Esophagus muscularis mucosa (tissue), 4 donors: ENCODE measurements around the gene ECSIT. TPM values are rescaled to one million over a fixed set of nuclear protein-coding genes. Genes with fewer than 3 reads are reported as not detected.
"Not testable (repeated sequence)": the region's sequence is repeated elsewhere in the genome, so short reads cannot be mapped to it uniquely, and the experiment has no call there.

Source experiments
- DNase-seq: peaks from one replicate; pipeline ENCODE4 v3.0.0-alpha.2; 2017; ENCODE audit errors: extremely low spot score
- H3K27ac ChIP-seq, 4 donors: fragments of 200-600 bp; sonication (generic); replicated peaks in 1 of 4; 1 replicate in 3 of 4; 2 replicates in 1 of 4; pipeline ENCODE4 v1.5.1; 2016 to 2019; ENCODE audit warnings: mild to moderate bottlenecking in 1 of 4
- H3K27me3 ChIP-seq, 4 donors: fragments of 200-600 bp; sonication (generic); one replicate each; pipeline versions ENCODE4 v1.5.1 to v1.6.0; 2016 to 2019
- H3K36me3 ChIP-seq, 4 donors: fragments of 200-600 bp; sonication (generic); one replicate each; pipeline ENCODE4 v1.5.1; 2016 to 2019
- H3K4me1 ChIP-seq, 4 donors: fragments of 200-600 bp; sonication (generic); one replicate each; pipeline ENCODE4 v1.5.1; 2016 to 2019
- H3K4me3 ChIP-seq, 4 donors: fragments of 200-600 bp; sonication (generic); 1 replicate in 2 of 4; 2 replicates in 2 of 4; pipeline ENCODE4 v1.5.1; 2016 to 2019; ENCODE audit warnings: mild to moderate bottlenecking in 4 of 4, moderate library complexity in 1 of 4
- H3K9me3 ChIP-seq, 4 donors: fragments of 200-600 bp; sonication (generic); 1 replicate in 3 of 4; 2 replicates in 1 of 4; pipeline ENCODE4 v1.5.1; 2016 to 2019
- CTCF ChIP-seq, 3 experiments: fragments of 200-600 bp in 2 of 3; fragments of 450-650 bp in 1 of 3; sonication (generic) in 2 of 3; IDR thresholded peaks; one replicate each; pipeline ENCODE4 v1.5.1; 2017 to 2019; ENCODE audit warnings: antibody characterized with exemption in 3 of 3, mild to moderate bottlenecking in 2 of 3, moderate library complexity in 1 of 3
- EP300 ChIP-seq: sonication (generic); formaldehyde crosslinking; IDR thresholded peaks from one replicate; pipeline ENCODE4 v1.6.1; 2017; ENCODE audit warnings: antibody characterized with exemption
- POLR2A ChIP-seq: fragments of 450-650 bp; IDR thresholded peaks from one replicate; pipeline ENCODE4 v1.6.1; 2017; ENCODE audit warnings: antibody characterized with exemption, moderate library complexity, mild to moderate bottlenecking, low read depth
- POLR2AphosphoS5 ChIP-seq, 2 donors: sonication (generic); formaldehyde crosslinking; IDR thresholded peaks; one replicate each; pipeline ENCODE4 v1.6.1; 2017; ENCODE audit warnings: antibody characterized with exemption in 2 of 2
- WGBS: methylation state at CpG from one replicate; pipeline ENCODE4 v1.1.5; 2018; 5-methylcytosine and 5-hydroxymethylcytosine counted together
- intact Hi-C: fragments of 100-400 bp; cut with DNase I; formaldehyde crosslinking; loops from one replicate; pipeline ENCODE4 v1.15.1; 2023
- total RNA-seq, 4 donors: library from RNA; depleted of rRNA; stranded (reverse); fragments of >200 nt; gene quantifications; one replicate each; pipeline versions ENCODE4 v1.1.0 to v1.2.1, GENCODE V29; 2016

Gene ECSIT
- total RNA-seq, 4 donors from 2014 or later: 72.7 to 97.5 (median 81.8) TPM

- intact Hi-C loops: no loop called here
- peaks cover 34 to 43% (median 42%) of the 10 kb centered on the region in 4 donors for H3K4me1 ChIP-seq
- DNase-seq: no peak
- 66% methylated on average over 19 of the region's 19 CpGs for WGBS
- H3K4me3 ChIP-seq: no peak overlapping the region
- H3K36me3 ChIP-seq: peaks cover 0 to 4% (median under 1%) of the 10 kb centered on the region in 4 donors
- peaks cover 15 to 45% (median 42%) of the 10 kb centered on the region in 4 donors for H3K27me3 ChIP-seq
- TF ChIP-seq POLR2A (no peak), CTCF (IDR thresholded peaks at IDR 0.05) (no peak), POLR2AphosphoS5 (IDR thresholded peaks at IDR 0.05) (no peak), EP300 (no peak)
- H3K9me3 ChIP-seq: peaks cover 0 to 4% (median 0%) of the 10 kb centered on the region in 4 donors
- no peak overlapping the region for H3K27ac ChIP-seq
Observed at GRCh38 chr19:11478167-11479089, 50.5 kb downstream of the ECSIT start.

GRCh38 chr19:11475861-11476260 is 53.1 kb downstream of the ECSIT start:
- peaks cover 5 to 29% (median 16%) of the 10 kb centered on the region in 4 donors for H3K27me3 ChIP-seq
- peaks cover 16 to 19% (median 18%) of the 10 kb centered on the region in 4 donors for H3K4me1 ChIP-seq
- no peaks in the 10 kb centered on the region for H3K36me3 ChIP-seq
- H3K27ac ChIP-seq: no peak overlapping the region
- H3K4me3 ChIP-seq: no peak overlapping the region
- intact Hi-C loops: no loop called here
- no peak for DNase-seq
- peaks cover 0 to 4% (median 0%) of the 10 kb centered on the region in 4 donors for H3K9me3 ChIP-seq
- 71% methylated on average over 8 of the region's 8 CpGs for WGBS
- TF ChIP-seq POLR2AphosphoS5 (IDR thresholded peaks at IDR 0.05): no peak
- no peak for TF ChIP-seq POLR2A
- no peak for TF ChIP-seq CTCF (IDR thresholded peaks at IDR 0.05)
- TF ChIP-seq EP300: no peak

GRCh38 chr19:11475343-11475742 is 53.6 kb downstream of the ECSIT start:
- H3K36me3 ChIP-seq, H3K9me3 ChIP-seq, H3K27ac ChIP-seq, DNase-seq, intact Hi-C loops, H3K4me3 ChIP-seq: not testable (repeated sequence)
- 95% methylated on average over 3 of the region's 3 CpGs for WGBS
- peaks cover 11 to 14% (median 13%) of the 10 kb centered on the region in 4 donors for H3K4me1 ChIP-seq
- peaks cover 0 to 23% (median 11%) of the 10 kb centered on the region in 4 donors for H3K27me3 ChIP-seq

GRCh38 chr19:11473725-11474124 is 55.2 kb downstream of the ECSIT start:
- 55% methylated on average over 4 of the region's 4 CpGs for WGBS

GRCh38 chr19:11468266-11468845 is 60.6 kb downstream of the ECSIT start:
- H3K9me3 ChIP-seq, H3K36me3 ChIP-seq, DNase-seq, H3K4me1 ChIP-seq, intact Hi-C loops, H3K27ac ChIP-seq, H3K4me3 ChIP-seq: not testable (repeated sequence)
- peaks cover 0 to 31% (median 0%) of the 10 kb centered on the region in 4 donors for H3K27me3 ChIP-seq
- WGBS: 73% methylated on average over 8 of the region's 8 CpGs

More at GRCh38 chr19:11473725-11474124, 55.2 kb downstream of the ECSIT start:
- no peak for TF ChIP-seq POLR2AphosphoS5 (IDR thresholded peaks at IDR 0.05)
- TF ChIP-seq EP300: no peak
- no peak for TF ChIP-seq POLR2A
- no peak for TF ChIP-seq CTCF (IDR thresholded peaks at IDR 0.05)
- no peak overlapping the region for H3K4me3 ChIP-seq
- H3K36me3 ChIP-seq: no peaks in the 10 kb centered on the region
- intact Hi-C loops: no loop called here
- no peaks in the 10 kb centered on the region for H3K4me1 ChIP-seq
- peaks cover 0 to 16% (median 0%) of the 10 kb centered on the region in 4 donors for H3K27me3 ChIP-seq
- no peak for DNase-seq
- no peaks in the 10 kb centered on the region for H3K9me3 ChIP-seq
- H3K27ac ChIP-seq: no peak overlapping the region
